Epithelial cell of esophagus (primary cell): ENCODE results near the gene RPE65.

Experiments used
- DNase-seq: peaks from one replicate; pipeline ENCODE4 v3.0.0; 2010; ENCODE audit warnings: low read depth
- H3K4me3 ChIP-seq: 2 replicates; pipeline ENCODE4 v1.5.1; 2011; ENCODE audit warnings: mild to moderate bottlenecking, low read length, control low read depth
- CTCF ChIP-seq: IDR thresholded peaks from 2 replicates; pipeline ENCODE4 v1.5.1; 2011; ENCODE audit warnings: low read depth, mild to moderate bottlenecking, low read length, control low read depth, inconsistent platforms; ENCODE audit not compliant: insufficient read depth; ENCODE audit errors: missing control alignments

The RPE65 gene

DNA sequence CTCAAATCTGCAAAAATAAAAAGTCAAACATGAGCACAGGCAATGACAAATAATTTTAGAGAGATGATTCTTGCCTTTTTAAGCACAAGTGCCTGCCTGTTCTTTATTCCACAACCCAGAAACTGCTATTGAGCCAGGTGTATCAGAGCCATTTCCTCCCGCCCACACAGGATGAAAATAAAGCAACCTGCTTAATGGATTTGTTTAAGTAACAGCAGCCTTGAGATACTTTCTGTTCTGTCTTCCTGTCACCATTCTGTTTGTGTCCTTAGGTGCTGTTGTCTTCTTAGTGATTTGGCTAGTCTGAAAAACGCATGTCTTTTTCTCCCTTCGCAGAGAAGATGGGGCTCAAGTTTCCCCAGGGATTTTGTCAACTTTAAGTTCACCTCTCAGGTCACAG is 11.4 kb downstream of the RPE65 start:
- TF ChIP-seq CTCF: no peak
- DNase-seq: peak; percentile 20
- no peak overlapping the region for H3K4me3 ChIP-seq

- no peak for TF ChIP-seq CTCF
- no peak overlapping the region for H3K4me3 ChIP-seq
- no peak for DNase-seq
These were observed 16.4 kb downstream of the RPE65 start for GRCh38 chr1:68433395-68433794.

DNA sequence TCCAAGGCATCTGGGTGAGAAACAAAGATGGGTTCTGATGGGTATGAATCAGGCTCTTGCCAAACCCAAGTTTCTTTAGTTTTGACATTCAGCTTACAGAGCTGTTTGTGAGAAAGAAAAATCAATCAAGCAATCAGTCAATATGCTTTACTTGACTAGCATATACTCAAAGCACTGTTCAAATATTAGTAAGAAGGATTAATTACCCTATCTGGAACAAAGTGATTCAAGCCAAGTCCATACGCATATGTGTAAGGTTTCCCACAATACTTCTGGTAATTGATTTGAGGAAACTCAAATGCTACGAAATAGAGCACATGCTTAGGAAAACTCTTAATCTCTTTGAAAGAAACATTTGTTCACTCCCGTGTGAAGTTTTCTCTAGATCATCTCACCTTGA is 18.7 kb downstream of the RPE65 start:
- no peak for DNase-seq
- H3K4me3 ChIP-seq: no peak overlapping the region
- TF ChIP-seq CTCF: no peak

- TF ChIP-seq CTCF: no peak
These were observed 20.4 kb downstream of the RPE65 start for GRCh38 chr1:68429233-68429808.

DNA sequence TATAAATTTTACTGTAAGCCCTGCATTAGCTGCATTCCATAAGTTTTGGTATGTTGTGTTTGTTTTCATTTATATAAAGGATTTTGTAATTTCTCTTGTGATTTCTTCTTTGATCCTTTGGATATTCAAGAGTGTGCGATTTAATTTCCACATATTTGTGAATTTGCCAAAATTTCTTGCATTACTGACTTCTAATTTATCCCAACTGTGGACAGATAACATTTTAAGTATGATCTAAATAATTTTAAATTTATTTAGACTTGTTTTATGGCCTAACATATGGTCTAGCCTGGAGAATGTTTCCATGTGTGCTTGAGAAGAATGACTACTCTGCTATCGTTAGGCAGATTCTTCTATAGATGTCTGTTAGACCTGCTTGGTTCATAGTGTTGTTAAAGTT is 23.2 kb downstream of the RPE65 start:
- no peak for TF ChIP-seq CTCF
- no peak for DNase-seq
- no peak overlapping the region for H3K4me3 ChIP-seq

More at GRCh38 chr1:68429233-68429808, 20.4 kb downstream of the RPE65 start:
- H3K4me3 ChIP-seq: no peak overlapping the region
- no peak for DNase-seq

DNA sequence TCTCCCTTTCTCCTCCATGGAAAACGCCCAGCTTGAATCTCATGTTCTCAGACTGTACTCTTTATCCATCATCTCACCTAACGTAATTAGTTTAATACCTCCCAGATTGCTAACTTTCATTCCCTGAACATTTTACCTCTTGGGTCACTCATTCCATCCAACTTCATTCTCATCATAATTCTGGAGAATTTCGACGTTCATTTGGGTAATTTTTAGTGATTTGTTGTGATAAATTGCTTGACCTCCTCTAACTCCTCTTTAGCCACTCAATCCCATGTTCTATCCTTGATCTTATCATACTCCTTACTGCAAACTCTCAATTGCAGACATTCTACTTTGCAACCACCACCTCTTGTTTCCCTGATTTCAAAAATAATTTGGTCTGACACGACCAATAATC is 28.4 kb downstream of the RPE65 start:
- no peak for TF ChIP-seq CTCF
- DNase-seq: no peak

DNA sequence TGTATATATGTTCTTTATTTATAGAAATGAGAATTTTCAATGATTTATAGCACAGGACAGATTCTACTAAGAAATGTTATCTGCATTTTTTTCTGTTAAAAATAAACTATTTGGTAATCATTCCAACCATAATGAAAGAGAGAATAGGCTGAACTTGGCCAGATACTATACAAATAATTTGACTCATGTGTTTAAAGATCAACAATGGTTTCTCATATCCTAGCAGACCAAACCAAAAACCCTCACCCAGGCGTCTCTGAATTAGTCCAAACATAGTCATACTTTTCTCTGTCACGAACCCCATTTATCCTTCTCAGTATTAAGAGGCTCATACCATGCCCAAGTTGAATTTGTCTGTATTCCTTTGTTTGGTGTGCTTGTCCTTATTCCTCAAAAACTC is 40.3 kb downstream of the RPE65 start:
- no peak overlapping the region for H3K4me3 ChIP-seq
- DNase-seq: no peak
- no peak for TF ChIP-seq CTCF

More for the DNA sequence above, 28.4 kb downstream of the RPE65 start:
- H3K4me3 ChIP-seq: no peak overlapping the region
